Sigmoid colon (tissue), 7 donors: ENCODE results near the gene MMD2. TPM values are rescaled to one million over a fixed set of nuclear protein-coding genes. Genes with fewer than 3 reads are reported as not detected.
"Not testable (repeated sequence)": the region's sequence is repeated elsewhere in the genome, so short reads cannot be mapped to it uniquely, and the experiment has no call there.

ENCODE experiments used
- DNase-seq: peaks from one replicate; pipeline ENCODE4 v3.0.0-alpha.2; 2019
- H3K27ac ChIP-seq, 4 donors: fragments of 200-600 bp; sonication (generic); one replicate each; pipeline ENCODE4 v1.5.1; 2016 to 2019; ENCODE audit warnings: mild to moderate bottlenecking in 1 of 4
- H3K27me3 ChIP-seq, 3 donors: fragments of 200-600 bp; sonication (generic); one replicate each; pipeline ENCODE4 v1.5.1; 2019; ENCODE audit warnings: mild to moderate bottlenecking in 1 of 3
- H3K36me3 ChIP-seq, 4 donors: fragments of 200-600 bp; sonication (generic); one replicate each; pipeline ENCODE4 v1.5.1; 2016 to 2019
- H3K4me1 ChIP-seq, 4 donors: fragments of 200-600 bp; sonication (generic); one replicate each; pipeline ENCODE4 v1.5.1; 2017 to 2019
- H3K4me3 ChIP-seq, 4 donors: fragments of 200-600 bp; sonication (generic); one replicate each; pipeline ENCODE4 v1.5.1; 2017 to 2019; ENCODE audit warnings: mild to moderate bottlenecking in 2 of 4, moderate library complexity in 1 of 4
- H3K9me3 ChIP-seq, 4 donors: fragments of 200-600 bp in 3 of 4; sonication (generic) in 3 of 4; one replicate each; pipeline versions ENCODE4 v1.5.1 to v1.6.1; 2013 to 2019
- CTCF ChIP-seq, 4 experiments: fragments of 450-650 bp in 3 of 4; fragments of 200-600 bp in 1 of 4; IDR thresholded peaks; one replicate each; pipeline ENCODE4 v1.5.1; 2016 to 2019; ENCODE audit warnings: antibody characterized with exemption in 4 of 4, mild to moderate bottlenecking in 3 of 4, moderate library complexity in 2 of 4
- EP300 ChIP-seq, 4 donors: sonication (generic); formaldehyde crosslinking; IDR thresholded peaks; one replicate each; pipeline ENCODE4 v1.6.1; 2017; ENCODE audit warnings: antibody characterized with exemption in 4 of 4
- POLR2A ChIP-seq, 2 donors: fragments of 450-650 bp; IDR thresholded peaks; one replicate each; pipeline ENCODE4 v1.6.1; 2016; ENCODE audit warnings: antibody characterized with exemption in 2 of 2, mild to moderate bottlenecking in 2 of 2, moderate library complexity in 2 of 2
- POLR2AphosphoS5 ChIP-seq, 4 donors: sonication (generic); formaldehyde crosslinking; IDR thresholded peaks; one replicate each; pipeline ENCODE4 v1.6.1; 2017; ENCODE audit warnings: antibody characterized with exemption in 4 of 4
- WGBS, 2 donors: extraction: QIAGEN DNeasy Blood & Tissue Kit; methylation state at CpG; one replicate each; pipeline ENCODE4 v1.1.7; 2013; 5-methylcytosine and 5-hydroxymethylcytosine counted together
- intact Hi-C: fragments of 100-400 bp; cut with DNase I; formaldehyde crosslinking; loops from one replicate; pipeline ENCODE4 v1.15.1; 2023
- polyA plus RNA-seq, 3 donors: library from polyadenylated mRNA; stranded (reverse); fragments of 200-250 nt; gene quantifications; one replicate each; pipeline ENCODE4 v1.2.3, GENCODE V29; 2013
- total RNA-seq, 4 donors: library from RNA; depleted of rRNA; stranded (reverse); fragments of >200 nt; gene quantifications; one replicate each; pipeline ENCODE4 v1.1.0, GENCODE V29; 2016
- donor health status: healthy with polysubstance abuse.
- donor health status: Bipolar disorder and iron deficiency.
- donor health status: healthy.

The MMD2 gene
- total and polyA plus RNA-seq, 7 donors = 0.13 to 0.71 TPM; not detected in 5

- H3K27me3 ChIP-seq = peaks cover 0 to 18% (median 0%) of the 10 kb centered on the region in 3 donors
- 65 to 81% methylated on average over 1 of the region's 1 CpG for WGBS, 2 donors
Measured at GRCh38 chr7:4905171-4905570, 53.8 kb downstream of the MMD2 start.

GRCh38 chr7:4904346-4904745 is 54.6 kb downstream of the MMD2 start:
- Histone ChIP-seq H3K4me1 (no peaks in the 10 kb centered on the region), H3K36me3 (no peaks in the 10 kb centered on the region), H3K4me3 (no peak overlapping the region), H3K27ac (no peak overlapping the region), H3K9me3 (no peaks in the 10 kb centered on the region), H3K27me3 (peaks cover 0 to 25% (median 0%) of the 10 kb centered on the region in 3 donors)
- DNase-seq = no peak
- TF ChIP-seq POLR2AphosphoS5 (IDR thresholded peaks at IDR 0.05) = no peak
- TF ChIP-seq CTCF (IDR thresholded peaks at IDR 0.05) = no peak
- no peak for TF ChIP-seq POLR2A (IDR thresholded peaks at IDR 0.05)
- no peak for TF ChIP-seq EP300 (IDR thresholded peaks at IDR 0.05)
- intact Hi-C loops = no loop called here

More at GRCh38 chr7:4905171-4905570, 53.8 kb downstream of the MMD2 start:
- Histone ChIP-seq H3K27ac (no peak overlapping the region), H3K4me1 (no peaks in the 10 kb centered on the region), H3K4me3 (no peak overlapping the region), H3K9me3 (no peaks in the 10 kb centered on the region), H3K36me3 (no peaks in the 10 kb centered on the region)
- TF ChIP-seq POLR2AphosphoS5 (IDR thresholded peaks at IDR 0.05) (no peak), POLR2A (IDR thresholded peaks at IDR 0.05) (no peak), CTCF (IDR thresholded peaks at IDR 0.05) (no peak), EP300 (IDR thresholded peaks at IDR 0.05) (no peak)
- intact Hi-C loops = no loop called here
- no peak for DNase-seq

GRCh38 chr7:4895766-4896165 is 63.2 kb downstream of the MMD2 start:
- DNase-seq = no peak
- intact Hi-C loops = no loop called here
- Histone ChIP-seq H3K36me3 (no peaks in the 10 kb centered on the region), H3K27ac (no peak overlapping the region), H3K27me3 (peaks cover 0 to 12% (median 0%) of the 10 kb centered on the region in 3 donors), H3K9me3 (no peaks in the 10 kb centered on the region), H3K4me1 (no peaks in the 10 kb centered on the region), H3K4me3 (no peak overlapping the region)
- WGBS, 2 donors = 85 to 87% methylated on average over 11 of the region's 11 CpGs
- no peak for TF ChIP-seq POLR2AphosphoS5 (IDR thresholded peaks at IDR 0.05)
- TF ChIP-seq EP300 (IDR thresholded peaks at IDR 0.05) = no peak
- TF ChIP-seq CTCF (IDR thresholded peaks at IDR 0.05) = no peak
- TF ChIP-seq POLR2A (IDR thresholded peaks at IDR 0.05) = no peak

- Histone ChIP-seq H3K4me1 (no peaks in the 10 kb centered on the region), H3K4me3 (no peak overlapping the region), H3K36me3 (no peaks in the 10 kb centered on the region), H3K27ac (no peak overlapping the region), H3K27me3 (peaks cover 0 to 6% (median 0%) of the 10 kb centered on the region in 3 donors), H3K9me3 (no peaks in the 10 kb centered on the region)
- no peak for DNase-seq
- TF ChIP-seq POLR2AphosphoS5 (IDR thresholded peaks at IDR 0.05) (no peak), EP300 (IDR thresholded peaks at IDR 0.05) (no peak), POLR2A (IDR thresholded peaks at IDR 0.05) (no peak), CTCF (IDR thresholded peaks at IDR 0.05) (no peak)
- WGBS, 2 donors = 92 to 95% methylated on average over 9 of the region's 9 CpGs
- intact Hi-C loops = no loop called here
Measured at GRCh38 chr7:4894482-4894881, 64.5 kb downstream of the MMD2 start.

- intact Hi-C loops = no loop called here
- TF ChIP-seq EP300 (IDR thresholded peaks at IDR 0.05) (no peak), POLR2AphosphoS5 (IDR thresholded peaks at IDR 0.05) (no peak), POLR2A (IDR thresholded peaks at IDR 0.05) (no peak), CTCF (IDR thresholded peaks at IDR 0.05) (no peak)
- WGBS, 2 donors = 88 to 91% methylated on average over 8 of the region's 8 CpGs
Measured at GRCh38 chr7:4893929-4894475, 65.0 kb downstream of the MMD2 start.

GRCh38 chr7:4893188-4893587 is 65.8 kb downstream of the MMD2 start:
- H3K4me1 ChIP-seq, DNase-seq, H3K27me3 ChIP-seq, H3K9me3 ChIP-seq, H3K4me3 ChIP-seq, H3K27ac ChIP-seq, intact Hi-C loops, H3K36me3 ChIP-seq: not testable (repeated sequence)
- WGBS, 2 donors = 83% methylated on average over 4 of the region's 4 CpGs

More at GRCh38 chr7:4893929-4894475, 65.0 kb downstream of the MMD2 start:
- Histone ChIP-seq H3K27ac (no peak overlapping the region), H3K36me3 (no peaks in the 10 kb centered on the region), H3K9me3 (no peaks in the 10 kb centered on the region), H3K4me3 (no peak overlapping the region), H3K27me3 (peaks cover 0 to 3% (median 0%) of the 10 kb centered on the region in 3 donors), H3K4me1 (no peaks in the 10 kb centered on the region)
- no peak for DNase-seq

- DNase-seq, H3K27me3 ChIP-seq, H3K4me3 ChIP-seq, H3K4me1 ChIP-seq, H3K9me3 ChIP-seq, H3K36me3 ChIP-seq, intact Hi-C loops, H3K27ac ChIP-seq: not testable (repeated sequence)
- WGBS, 2 donors = 76 to 78% methylated on average over 2 of the region's 2 CpGs
Measured at GRCh38 chr7:4891522-4891921, 67.5 kb downstream of the MMD2 start.
